ENCODE results near the gene WDR55.
"Not testable (repeated sequence)": the region's sequence is repeated elsewhere in the genome, so short reads cannot be mapped to it uniquely, and the experiment has no call there.

The WDR55 gene, protein sequence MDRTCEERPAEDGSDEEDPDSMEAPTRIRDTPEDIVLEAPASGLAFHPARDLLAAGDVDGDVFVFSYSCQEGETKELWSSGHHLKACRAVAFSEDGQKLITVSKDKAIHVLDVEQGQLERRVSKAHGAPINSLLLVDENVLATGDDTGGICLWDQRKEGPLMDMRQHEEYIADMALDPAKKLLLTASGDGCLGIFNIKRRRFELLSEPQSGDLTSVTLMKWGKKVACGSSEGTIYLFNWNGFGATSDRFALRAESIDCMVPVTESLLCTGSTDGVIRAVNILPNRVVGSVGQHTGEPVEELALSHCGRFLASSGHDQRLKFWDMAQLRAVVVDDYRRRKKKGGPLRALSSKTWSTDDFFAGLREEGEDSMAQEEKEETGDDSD

DNA sequence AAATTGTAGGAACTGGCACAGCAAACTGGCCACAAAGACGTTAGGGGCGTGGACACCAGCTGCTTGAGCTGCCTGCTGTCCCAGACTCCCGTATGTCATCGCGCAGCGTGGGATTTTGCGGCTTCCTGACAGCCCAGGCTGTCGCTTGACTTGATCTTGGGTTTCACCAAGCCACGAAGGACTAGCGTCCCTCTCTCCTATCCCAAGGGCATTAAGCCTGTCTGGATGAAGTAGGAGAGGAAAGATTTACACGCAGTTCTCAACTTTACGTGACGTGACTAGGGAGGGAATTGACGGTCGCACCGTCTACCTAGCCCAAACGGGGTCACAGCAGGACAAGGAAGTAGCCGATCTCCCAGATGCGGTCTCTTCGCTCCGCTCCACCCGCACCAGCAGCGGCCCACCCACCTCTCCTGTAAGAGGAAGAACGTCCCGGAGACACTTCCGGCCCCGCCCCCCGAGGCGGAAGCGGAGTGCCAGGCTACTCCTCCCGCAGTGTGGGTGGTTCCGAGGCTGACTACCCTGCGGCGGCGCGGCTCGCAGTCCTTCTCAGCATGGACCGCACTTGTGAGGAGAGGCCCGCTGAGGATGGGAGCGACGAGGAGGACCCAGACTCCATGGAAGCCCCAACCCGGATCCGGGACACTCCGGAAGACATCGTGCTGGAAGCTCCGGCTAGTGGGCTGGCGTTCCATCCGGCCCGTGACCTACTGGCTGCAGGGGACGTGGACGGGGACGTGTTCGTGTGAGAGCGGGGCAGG lies at the start of gene WDR55:
Gene WDR55 (plus strand): TSS at position 546 of the 761 bp plus-strand sequence. CDS start 9 bp downstream, at position 555.
- DNase-seq (ENCODE audit: low read depth), result peak; percentile 94

DNA sequence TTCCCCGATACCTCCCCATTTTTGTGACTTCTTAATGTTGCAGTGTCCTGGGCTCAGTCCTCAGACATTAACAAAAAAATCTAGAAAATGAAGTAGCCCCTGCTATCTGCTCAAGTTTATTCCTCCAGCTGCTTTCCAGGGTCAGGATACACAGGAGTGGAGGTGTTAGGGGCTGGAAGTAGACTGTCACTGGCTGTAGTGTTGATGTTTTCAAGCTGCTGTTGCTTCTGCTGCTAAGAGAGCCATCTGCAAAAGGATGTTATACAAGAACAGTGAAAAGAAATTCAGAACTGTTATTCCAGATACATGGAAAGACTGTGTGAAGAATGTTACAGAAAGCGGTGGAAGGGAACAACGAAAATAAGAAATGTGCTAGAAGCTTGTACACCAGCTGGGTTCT lies 42.4 kb upstream of the WDR55 start:
- no peak for DNase-seq (ENCODE audit: low read depth)

DNA sequence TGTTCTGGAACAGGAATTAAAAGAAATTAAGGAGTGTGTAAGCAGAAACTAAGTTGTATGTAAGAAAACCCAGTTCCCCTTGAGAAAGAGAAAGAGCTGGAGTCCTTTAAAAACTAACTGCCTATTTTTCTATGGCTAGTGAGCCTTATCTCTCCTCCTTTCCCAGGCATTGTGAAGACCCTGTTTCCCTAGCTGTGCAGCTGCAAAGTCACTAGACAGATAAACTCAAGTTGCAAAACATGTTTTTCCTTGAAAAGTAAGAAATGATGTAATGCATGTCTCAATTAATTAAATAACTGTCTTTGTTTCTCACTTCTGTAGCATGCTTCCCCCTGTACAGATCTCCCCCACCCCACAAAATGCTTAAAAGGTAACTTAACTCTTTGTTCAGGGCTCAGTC lies 41.6 kb upstream of the WDR55 start:
- DNase-seq (ENCODE audit: low read depth), result not testable (repeated sequence)

DNA sequence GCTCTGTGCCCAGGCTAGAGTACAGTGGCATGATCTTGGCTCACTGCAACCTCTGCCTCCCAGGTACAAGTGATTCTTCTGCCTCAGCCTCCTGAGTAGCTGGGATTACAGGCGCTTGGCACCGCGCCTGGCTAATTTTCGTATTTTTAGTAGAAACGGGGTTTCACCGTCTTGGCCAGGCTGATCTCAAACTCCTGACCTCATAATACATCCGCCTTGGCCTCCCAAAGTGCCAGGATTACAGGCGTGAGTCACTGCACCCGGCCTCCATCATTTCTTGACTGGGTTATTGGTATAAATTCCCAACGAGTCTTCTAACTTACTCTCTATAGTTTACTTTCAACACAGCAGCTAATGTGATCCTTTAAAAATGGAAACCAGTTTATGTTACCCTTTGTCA lies 39.8 kb upstream of the WDR55 start:
- DNase-seq (ENCODE audit: low read depth), result not testable (repeated sequence)

- DNase-seq (ENCODE audit: low read depth), result no peak
Observed at GRCh38 chr5:140627972-140628371, 36.7 kb upstream of the WDR55 start.

DNA sequence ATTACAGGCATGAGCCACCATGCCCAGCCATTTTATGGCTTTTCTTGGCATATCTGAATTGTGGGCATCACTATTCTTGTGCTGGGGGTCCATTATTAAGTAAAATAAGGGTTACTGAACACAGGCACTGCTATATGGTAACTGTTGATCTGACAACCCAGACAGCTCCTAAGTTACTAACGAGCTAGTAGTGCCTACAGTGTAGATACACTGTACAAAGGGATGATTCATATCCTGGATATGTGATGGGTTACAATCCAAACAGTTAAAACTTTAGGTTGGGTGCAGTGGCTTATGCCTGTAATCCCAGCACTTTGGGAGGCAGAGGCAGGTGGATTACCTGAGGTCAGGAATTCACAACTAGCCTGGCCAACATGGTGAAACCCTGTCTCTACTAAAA lies 36.0 kb upstream of the WDR55 start:
- DNase-seq (ENCODE audit: low read depth), result no peak

DNA sequence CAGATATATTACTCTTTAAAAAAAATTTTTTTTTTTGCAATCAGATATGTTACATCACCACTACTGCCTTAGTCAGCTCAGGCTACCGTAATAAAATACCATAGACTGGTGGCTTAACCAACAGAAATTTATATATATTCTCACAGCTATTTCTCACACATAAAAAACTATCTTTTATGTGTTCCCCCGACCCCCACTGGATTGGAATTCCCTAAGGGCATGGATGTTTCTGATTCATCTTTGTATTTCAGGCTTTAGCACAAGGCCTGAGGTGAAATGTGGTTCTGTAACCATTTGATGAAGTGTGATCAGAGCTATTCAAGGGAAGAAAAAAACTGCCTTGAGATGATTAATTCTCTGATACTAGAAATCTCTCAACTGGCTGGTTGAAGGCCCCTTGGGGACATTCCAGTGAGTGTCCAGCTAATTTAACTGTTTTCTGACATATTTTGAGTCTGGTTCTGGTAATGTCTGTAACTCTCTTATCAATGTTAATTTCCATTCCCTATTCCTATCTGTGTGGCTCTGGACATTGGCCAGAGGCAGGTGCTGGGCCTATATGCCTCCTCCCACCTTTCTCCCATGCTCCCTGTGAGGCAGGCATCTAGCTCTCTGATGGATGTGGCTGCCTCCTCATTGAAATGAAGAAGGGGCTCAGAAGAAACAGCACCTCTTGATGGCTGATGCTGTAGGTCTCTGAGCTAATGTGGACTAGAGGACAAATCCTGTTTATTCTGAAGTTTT lies 34.2 kb upstream of the WDR55 start:
- DNase-seq (ENCODE audit: low read depth), result no peak

DNA sequence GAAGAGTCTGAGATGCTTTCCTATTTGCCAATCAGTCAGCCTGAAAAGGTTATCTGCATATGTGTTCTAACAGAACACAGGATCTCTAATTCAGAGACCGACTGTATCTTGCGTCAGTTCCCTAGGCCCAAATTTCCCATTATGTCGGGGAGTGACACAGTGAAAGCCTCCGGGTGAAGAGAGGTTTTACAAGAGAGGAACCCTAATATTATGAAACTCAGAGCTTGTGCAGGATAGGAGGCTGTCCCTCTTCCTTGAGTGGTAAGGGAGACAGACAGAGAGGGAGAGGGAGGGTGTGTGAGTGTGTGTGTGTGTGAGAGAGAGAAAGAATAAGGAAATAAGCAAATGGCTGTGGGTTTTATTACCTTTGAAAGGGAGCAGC lies 33.7 kb upstream of the WDR55 start:
- no peak for DNase-seq (ENCODE audit: low read depth)

DNA sequence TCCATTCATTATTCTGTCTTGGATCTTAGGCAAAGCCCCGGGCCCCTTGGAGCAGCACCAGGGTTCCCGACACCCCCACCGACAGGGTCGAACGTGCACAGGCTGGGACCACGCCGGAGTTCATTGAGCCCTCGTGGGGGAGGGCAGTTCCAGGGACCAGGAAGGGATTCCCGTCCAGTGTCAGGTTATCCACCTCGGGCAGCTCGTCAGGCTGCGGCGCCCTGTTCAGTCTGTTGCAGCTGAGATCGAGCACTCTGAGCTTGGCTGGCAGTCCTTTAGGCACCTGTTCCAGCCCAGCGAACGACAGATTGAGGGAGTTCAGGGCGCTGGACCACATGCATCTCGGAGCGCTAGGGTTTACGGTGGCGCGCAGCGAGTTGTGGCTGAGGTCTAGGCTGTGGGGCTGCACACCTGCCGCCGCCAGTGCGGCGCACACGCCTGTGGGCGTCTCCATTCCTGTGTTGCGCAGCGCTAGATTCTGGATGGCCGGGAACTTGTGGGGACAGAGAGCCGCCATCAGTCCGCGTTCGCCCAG lies 32.8 kb upstream of the WDR55 start:
- no peak for DNase-seq (ENCODE audit: low read depth)

DNA sequence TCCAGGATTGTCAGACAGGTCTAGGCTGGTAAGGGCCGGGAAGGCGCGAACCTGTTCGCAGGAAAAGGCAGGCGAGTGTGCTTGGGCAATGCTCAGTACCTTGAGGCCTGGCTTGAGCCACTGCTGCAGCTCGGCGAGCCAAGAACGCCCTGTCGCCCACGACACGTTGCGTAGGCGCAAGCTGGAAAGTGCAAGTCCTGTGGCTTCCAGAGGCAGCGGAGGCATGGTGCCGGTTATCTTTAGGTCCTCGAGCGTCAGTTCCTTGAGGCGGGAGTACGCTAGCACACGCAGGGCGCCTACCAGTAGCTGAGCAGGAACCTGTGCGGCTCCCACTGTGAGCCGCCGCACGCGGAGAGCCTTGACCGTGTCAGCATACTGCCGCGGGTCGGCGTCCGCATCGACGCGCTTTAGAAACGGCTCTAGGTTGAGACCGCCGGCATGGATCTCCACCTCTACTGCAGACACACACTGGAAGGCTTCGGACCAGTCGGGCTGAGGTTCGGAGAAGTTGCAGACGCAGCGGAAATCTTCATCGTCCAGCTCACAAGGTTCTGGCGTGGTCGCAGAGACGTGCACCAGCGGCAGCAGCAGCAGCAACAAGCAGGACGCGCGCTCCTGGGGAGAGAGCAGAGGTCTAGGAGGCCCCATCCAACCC lies 32.2 kb upstream of the WDR55 start:
- DNase-seq (ENCODE audit: low read depth), result peak; percentile 19

DNA sequence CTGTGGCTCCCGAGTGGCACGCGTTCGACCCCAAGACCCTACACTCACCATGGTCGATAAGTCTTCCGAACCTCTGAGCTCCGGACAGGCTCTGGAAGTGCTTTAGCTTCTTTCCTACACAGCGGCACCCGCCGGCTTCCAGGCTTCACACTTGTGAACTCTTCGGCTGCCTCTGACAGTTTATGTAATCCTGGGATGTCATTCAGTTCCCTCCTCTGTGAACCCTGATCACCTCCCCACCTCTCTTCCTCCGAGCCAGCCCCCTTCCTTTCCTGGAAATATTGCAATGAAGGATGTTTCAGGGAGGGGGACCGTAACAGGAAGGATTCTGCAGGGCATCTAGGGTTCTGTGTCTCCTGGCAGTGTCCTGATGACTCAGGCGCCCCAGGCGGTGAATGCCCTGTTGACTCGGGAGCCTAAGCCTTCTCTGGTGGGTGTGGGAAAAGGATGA lies 31.7 kb upstream of the WDR55 start, which contains the start of gene CD14:
Gene CD14 (minus strand): TSS at position 155 of the 451 bp plus-strand sequence. CDS start 104 bp downstream, at position 51.
- DNase-seq (ENCODE audit: low read depth), result no peak

DNA sequence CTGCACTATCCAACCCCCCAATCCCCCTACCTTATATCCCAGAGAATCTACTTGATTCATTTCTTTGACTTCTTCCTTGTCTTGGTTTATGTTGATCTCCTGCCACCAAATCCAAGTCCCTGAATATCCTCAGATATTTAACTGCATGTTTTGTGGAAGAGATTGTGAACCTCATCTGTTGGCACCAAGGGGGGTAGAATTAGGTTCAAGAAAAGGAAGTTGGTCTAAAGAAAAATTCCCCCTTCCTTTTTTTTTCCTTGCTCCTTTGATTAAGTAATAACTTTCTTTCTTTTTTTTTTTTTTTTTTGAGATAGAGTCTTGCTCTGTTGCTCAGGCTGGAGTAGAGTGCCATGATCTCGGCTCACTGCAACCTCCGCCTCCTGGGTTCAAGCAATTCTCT lies 31.2 kb upstream of the WDR55 start:
- DNase-seq (ENCODE audit: low read depth), result no peak

DNA sequence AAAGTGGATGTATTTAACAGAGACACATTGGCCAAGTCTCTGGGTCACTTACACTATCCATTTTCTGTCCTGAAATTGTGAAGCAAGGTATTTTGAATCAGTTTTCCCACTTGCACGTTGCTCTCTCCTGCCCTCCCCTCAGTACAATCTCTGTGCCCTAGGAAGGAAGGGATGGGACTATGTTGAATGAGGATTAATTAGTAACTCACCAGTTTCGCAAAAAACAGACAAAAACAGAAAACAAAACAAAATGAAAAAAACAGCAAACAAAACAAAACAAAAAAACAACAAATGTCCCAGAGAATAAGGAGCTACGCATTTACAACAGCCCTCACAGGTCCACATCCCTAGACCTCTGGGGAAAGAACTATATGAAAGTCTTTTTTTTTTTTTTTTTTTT lies 30.6 kb upstream of the WDR55 start:
- no peak for DNase-seq (ENCODE audit: low read depth)

DNA sequence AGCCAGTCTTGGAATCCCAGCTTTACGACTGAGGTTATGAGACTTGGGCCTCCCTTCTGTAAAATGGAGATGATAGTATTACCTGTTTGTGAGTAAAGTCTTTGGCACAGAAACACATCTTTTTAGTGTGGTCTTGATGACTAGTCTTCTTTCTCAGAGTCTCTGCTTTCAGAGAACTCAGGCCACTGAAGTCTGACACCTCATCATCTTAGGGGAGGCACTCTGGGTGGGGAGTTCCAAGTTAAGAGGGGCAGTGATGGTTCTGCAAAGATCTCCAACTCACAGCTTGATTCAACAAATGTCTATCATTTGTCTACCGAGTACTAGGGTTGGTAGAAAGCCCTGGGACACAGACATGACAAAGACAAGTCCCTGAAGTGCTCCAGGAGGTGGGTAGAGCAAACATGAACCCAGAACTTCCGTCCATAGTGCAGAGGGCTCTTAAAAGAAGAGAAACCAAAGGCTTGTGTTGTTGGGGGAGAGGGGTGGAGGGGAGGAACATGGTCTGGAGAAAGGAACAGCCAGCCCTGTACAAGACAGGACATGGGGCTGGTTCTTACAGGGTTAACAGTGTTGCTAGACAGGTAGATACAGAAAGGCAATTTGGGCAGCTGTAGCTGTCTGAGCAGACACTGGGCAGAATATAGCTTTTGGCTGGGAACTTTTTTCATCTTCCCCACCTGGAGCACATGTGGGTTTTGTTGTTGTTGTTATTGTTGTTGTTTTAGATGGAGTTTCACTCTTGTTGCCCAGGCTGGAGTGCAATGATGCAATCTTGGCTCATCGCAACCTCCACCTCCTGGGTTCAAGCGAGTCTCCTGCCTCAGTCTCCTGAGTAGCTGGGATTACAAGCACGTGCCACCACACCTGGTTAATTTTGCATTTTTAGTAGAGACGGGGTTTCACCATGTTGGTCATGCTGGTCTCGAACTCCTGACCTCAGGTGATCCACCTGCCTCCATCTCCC lies 29.1 kb upstream of the WDR55 start:
- no peak for DNase-seq (ENCODE audit: low read depth)

GRCh38 chr5:140637371-140638100 lies 27.2 kb upstream of the WDR55 start:
- DNase-seq (ENCODE audit: low read depth), result no peak

DNA sequence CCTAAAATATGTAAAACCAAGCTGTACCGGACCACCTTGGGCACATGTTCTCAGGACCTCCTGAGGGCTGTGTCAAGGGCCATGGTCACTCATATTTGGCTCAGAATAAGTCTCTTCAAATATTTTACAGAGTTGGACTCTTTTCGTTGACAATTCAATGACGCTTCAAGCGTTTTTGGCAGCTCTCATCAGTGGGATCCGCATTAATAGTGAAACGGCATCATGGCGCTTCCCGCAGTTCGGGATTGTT lies 25.9 kb upstream of the WDR55 start:
- not testable (repeated sequence) for DNase-seq (ENCODE audit: low read depth)

DNA sequence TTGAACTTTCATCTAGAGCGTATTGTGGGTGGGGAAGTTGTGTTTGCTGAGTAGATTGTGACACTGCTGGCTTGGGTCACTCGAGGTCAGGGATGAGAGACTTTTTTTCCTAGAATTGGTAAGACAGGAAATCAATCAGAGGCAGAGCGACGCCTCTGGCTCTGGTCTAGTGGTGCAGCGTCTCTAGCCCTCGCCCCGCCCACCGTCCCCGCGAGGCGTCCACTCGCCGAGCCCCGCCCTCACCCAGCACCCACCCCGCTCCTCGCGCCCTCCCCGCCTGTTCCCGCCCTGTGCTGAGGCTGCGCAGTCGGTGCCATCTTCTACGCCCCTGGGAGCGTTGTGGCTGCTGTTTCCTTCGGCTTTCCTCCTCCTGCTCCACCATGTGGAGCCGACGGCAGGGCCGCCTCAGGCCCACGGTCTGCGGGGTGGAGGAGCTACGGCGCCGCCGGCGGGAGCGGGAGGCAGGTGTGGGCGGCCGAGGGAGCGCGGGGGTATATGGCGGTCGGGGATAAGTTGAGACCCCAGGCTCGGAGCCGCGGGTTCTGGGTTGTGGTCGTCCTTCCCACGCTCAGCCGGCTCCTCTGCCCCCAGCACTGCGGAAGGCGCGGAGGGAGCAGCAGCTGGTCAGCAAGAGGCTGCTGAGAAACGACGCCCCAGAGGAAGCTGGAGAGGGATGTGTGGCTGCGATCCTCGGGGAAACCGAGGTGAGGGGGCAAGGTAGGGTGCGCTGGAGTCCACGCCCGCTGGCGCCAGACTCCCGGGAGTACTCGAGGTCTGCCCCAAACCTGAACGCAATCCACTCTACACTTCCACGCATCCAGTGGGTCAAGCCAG lies 25.3 kb upstream of the WDR55 start, which contains the start of gene TMCO6:
Gene TMCO6 (plus strand): TSS at position 304 of the 834 bp plus-strand sequence. CDS start 77 bp downstream, at position 381.
- peak; percentile 96 for DNase-seq (ENCODE audit: low read depth)

DNA sequence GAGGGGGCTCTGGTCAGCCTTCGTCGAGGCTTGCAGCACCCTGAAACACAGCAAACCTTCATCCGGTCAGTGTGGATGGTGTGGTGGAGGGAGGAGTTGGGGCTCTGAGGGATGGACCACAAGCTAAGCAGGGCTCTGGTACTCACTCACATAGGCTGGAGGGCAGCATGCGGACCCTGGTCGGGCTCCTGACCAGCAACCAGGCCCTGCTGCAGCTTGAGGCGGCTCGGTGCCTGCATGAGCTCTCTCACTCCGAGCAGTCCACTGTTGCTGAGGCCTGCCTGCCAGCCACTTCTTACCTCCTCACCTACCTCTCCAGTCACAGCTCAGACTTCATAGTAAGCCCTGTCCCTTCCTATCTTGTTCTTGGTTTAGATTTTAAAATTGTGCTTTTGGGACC lies 23.0 kb upstream of the WDR55 start:
- DNase-seq (ENCODE audit: low read depth), result no peak

- no peak for DNase-seq (ENCODE audit: low read depth)
Observed at GRCh38 chr5:140642718-140643117, 22.0 kb upstream of the WDR55 start.
